Astrocyte of the spinal cord (primary cell): ENCODE data around the gene BCL11A.

Source experiments
- DNase-seq: peaks from one replicate; pipeline ENCODE4 v3.0.0; 2011; ENCODE audit warnings: low read depth, low spot score
- H3K4me3 ChIP-seq: 2 replicates; pipeline ENCODE4 v1.5.1; 2011; ENCODE audit warnings: low read depth, mild to moderate bottlenecking, low read length, moderate library complexity
- in situ Hi-C: cut with HindIII; loops from 2 replicates; pipeline ENCODE4 v1.10.0; 2017; ENCODE audit warnings: low sequenced_read_pairs
- TF ChIP-seq, protein P1 (sequence below): IDR thresholded peaks from 2 replicates; pipeline ENCODE4 v1.5.1; 2012; ENCODE audit warnings: low read depth, mild to moderate bottlenecking, low read length, inconsistent platforms

BCL11A gene

GRCh38 chr2:60513996-60514395 is 39.5 kb downstream of the BCL11A start:
- in situ Hi-C loops = no loop called here
- H3K4me3 ChIP-seq = no peak overlapping the region
- TF ChIP-seq, protein P1, sequence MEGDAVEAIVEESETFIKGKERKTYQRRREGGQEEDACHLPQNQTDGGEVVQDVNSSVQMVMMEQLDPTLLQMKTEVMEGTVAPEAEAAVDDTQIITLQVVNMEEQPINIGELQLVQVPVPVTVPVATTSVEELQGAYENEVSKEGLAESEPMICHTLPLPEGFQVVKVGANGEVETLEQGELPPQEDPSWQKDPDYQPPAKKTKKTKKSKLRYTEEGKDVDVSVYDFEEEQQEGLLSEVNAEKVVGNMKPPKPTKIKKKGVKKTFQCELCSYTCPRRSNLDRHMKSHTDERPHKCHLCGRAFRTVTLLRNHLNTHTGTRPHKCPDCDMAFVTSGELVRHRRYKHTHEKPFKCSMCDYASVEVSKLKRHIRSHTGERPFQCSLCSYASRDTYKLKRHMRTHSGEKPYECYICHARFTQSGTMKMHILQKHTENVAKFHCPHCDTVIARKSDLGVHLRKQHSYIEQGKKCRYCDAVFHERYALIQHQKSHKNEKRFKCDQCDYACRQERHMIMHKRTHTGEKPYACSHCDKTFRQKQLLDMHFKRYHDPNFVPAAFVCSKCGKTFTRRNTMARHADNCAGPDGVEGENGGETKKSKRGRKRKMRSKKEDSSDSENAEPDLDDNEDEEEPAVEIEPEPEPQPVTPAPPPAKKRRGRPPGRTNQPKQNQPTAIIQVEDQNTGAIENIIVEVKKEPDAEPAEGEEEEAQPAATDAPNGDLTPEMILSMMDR = no peak
- DNase-seq = no peak

GRCh38 chr2:60513191-60513590 is 40.3 kb downstream of the BCL11A start:
- no peak overlapping the region for H3K4me3 ChIP-seq
- in situ Hi-C loops = no loop called here
- TF ChIP-seq, protein P1 = no peak
- DNase-seq = no peak

DNA sequence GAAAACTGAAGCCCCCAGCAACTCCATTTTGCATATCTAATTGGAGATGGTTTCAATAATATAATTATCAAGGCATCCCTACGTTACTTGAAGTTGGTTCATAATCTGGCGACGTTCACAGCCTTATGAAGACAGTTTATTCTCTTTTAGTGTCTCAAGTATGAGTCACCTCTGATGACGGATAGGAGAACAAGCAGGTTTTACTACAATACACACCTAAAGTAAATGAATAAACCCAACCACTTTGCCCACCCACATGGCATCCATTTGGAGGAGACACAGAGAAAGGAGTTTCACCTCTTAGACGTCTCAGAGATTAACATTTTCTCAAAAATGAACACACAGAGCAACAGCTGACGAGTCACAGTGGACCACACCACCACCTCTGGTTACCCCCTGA is 40.8 kb downstream of the BCL11A start:
- DNase-seq = no peak
- TF ChIP-seq, protein P1 = no peak
- in situ Hi-C loops = no loop called here
- no peak overlapping the region for H3K4me3 ChIP-seq

GRCh38 chr2:60512062-60512622 is 41.3 kb downstream of the BCL11A start:
- TF ChIP-seq, protein P1 = no peak
- H3K4me3 ChIP-seq = no peak overlapping the region

DNA sequence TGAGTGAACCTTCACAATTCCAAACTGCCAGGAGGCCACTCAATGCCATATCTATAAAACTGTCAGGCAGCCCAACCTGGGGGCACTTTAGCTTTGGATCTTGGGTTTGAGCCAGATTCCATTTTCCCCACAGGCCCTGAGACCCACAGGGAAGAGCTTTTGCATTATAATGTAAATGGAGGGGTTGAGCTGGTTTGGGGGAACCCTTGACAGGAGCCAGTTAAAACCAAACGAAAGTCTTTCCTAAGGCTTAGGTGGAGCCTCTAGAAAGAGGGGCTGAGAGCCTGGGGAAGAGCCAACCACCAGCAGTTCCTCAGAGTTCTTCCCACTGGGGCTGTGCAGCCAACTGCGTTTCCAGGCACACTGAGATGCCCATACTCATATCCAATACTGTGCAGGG is 42.7 kb downstream of the BCL11A start:
- TF ChIP-seq, protein P1 = no peak
- DNase-seq = no peak
- H3K4me3 ChIP-seq = no peak overlapping the region
- in situ Hi-C loops = no loop called here

More at GRCh38 chr2:60512062-60512622, 41.3 kb downstream of the BCL11A start:
- DNase-seq = no peak
- in situ Hi-C loops = no loop called here

GRCh38 chr2:60509066-60509465 is 44.4 kb downstream of the BCL11A start:
- TF ChIP-seq, protein P1 = no peak
- in situ Hi-C loops = no loop called here
- H3K4me3 ChIP-seq = no peak overlapping the region
- no peak for DNase-seq
